Measurements from ENCODE around the gene SHC3.

The SHC3 gene

DNA sequence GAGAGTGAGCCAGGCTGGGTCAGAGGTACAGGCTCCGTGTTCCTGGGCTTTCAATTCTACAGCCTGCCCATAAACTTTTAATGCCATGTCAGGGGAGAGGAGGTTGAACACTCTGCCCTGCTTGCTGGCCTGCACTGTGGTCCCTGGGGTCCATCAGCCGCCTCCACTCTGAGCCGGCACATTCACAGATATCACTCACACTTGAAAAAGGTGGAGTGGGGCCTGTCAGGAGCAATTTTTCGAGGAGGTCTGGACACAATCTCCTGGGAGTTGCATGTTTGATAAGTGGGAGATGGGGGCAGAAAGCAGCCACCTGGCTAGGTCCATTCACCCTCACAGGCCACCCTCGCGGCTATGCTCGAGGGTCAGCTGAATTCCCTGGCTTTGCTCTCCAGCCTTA, 164.5 kb downstream of the SHC3 start:
- Histone ChIP-seq H3K27ac (ENCODE audit: low read length) (no peak overlapping the region), H3K27me3 (ENCODE audit: control insufficient read depth, insufficient read depth, low read length) (no peaks in the 10 kb centered on the region), H3K4me1 (ENCODE audit: control insufficient read depth, insufficient read depth, low read length) (no peaks in the 10 kb centered on the region), H3K36me3 (ENCODE audit: control insufficient read depth, insufficient read depth, low read length) (no peaks in the 10 kb centered on the region), H3K9me3 (ENCODE audit: control insufficient read depth, insufficient read depth, low read length) (no peaks in the 10 kb centered on the region), H3K4me3 (ENCODE audit: low read length) (no peak overlapping the region)
- no CpG with 5 or more reads among the region's 7 CpGs for WGBS (ENCODE audit: insufficient coverage, insufficient read length)
- DNase-seq (ENCODE audit: low read depth, low spot score) = no peak

DNA sequence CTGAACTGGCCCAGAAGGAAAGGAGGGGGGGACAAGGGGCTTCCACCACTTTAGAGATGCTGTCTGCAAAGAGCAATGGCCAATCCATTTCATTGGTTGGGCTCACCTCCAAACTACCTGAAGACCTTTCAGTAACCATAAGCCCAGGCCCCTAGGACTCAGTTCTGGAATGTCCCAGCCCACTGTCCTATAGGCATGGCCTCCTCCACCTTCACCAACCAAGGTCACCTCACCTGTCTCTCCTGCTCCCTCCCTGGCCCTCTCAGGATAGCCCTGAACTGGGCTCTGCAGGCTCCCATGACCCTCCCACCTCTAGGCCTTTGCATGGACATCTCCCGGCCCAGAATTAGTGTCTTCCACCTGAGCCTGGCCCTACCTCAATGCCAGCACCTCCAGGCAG, 165.0 kb downstream of the SHC3 start:
- Histone ChIP-seq H3K9me3 (ENCODE audit: control insufficient read depth, insufficient read depth, low read length) (no peaks in the 10 kb centered on the region), H3K27ac (ENCODE audit: low read length) (no peak overlapping the region), H3K4me3 (ENCODE audit: low read length) (no peak overlapping the region), H3K36me3 (ENCODE audit: control insufficient read depth, insufficient read depth, low read length) (no peaks in the 10 kb centered on the region), H3K27me3 (ENCODE audit: control insufficient read depth, insufficient read depth, low read length) (no peaks in the 10 kb centered on the region), H3K4me1 (ENCODE audit: control insufficient read depth, insufficient read depth, low read length) (no peaks in the 10 kb centered on the region)
- WGBS (ENCODE audit: insufficient coverage, insufficient read length) = no CpG with 5 or more reads among the region's 1 CpG
- no peak for DNase-seq (ENCODE audit: low read depth, low spot score)

DNA sequence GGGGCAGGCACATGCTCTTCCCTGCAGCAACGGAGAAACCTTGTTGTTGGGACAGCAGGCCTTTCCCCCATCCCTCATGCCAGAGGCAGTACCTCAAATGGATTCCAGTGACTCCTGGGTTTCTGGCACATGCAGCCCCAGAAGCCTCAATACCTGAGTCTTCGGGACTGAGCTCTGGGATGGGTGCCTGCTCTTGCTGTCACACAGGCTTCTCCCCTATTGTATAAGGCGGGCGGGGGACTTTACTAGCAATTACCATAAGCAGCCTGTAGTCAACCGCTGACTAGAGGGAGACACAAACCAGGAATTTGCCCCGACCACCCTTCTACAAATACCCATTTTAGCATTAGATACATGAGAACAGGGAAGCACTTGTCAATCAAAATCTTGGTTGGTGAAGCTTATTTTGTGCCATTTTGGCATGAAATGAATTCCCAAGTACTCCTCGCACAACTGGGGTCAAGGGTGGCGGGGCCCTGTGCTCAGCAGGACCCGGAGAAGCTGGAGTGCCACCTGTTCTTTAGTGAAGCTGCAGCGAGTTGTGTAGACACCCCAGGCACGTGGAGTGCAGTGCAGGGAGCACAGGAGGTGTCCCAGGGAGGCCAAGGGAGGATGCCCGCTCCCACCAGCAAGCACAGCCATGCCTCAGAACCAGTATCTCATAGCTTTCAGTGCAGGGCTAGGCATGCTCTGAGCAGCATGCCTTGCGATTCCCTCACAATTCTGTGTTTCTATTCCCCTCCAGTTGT, 166.2 kb downstream of the SHC3 start:
- DNase-seq (ENCODE audit: low read depth, low spot score) = no peak
- whole genome bisulfite sequencing (ENCODE audit: insufficient coverage, insufficient read length) = no CpG with 5 or more reads among the region's 13 CpGs
- no peaks in the 10 kb centered on the region for H3K9me3 ChIP-seq (ENCODE audit: control insufficient read depth, insufficient read depth, low read length)

DNA sequence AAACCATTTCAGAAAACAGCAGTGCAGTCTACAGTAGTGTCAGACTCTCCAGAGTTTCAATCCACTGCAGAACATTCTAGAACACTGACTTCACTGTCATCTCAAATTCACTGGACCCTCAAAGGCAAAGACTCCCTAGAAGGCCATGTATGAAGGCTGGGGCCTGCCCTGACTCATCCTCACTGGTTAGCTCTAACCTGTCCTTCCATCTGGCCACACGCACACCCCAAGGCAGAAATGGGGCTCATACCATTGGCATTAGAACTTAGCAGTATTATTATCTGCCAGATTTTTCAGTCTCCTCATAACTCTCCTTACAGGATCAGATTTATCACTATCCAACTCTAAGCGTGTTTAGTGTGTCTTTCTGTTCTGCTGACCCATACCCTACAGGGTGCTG, 166.9 kb downstream of the SHC3 start:
- no peaks in the 10 kb centered on the region for H3K27me3 ChIP-seq (ENCODE audit: control insufficient read depth, insufficient read depth, low read length)
- H3K27ac ChIP-seq (ENCODE audit: low read length) = no peak overlapping the region
- no peak overlapping the region for H3K4me3 ChIP-seq (ENCODE audit: low read length)
- H3K9me3 ChIP-seq (ENCODE audit: control insufficient read depth, insufficient read depth, low read length) = no peaks in the 10 kb centered on the region
- no peak for DNase-seq (ENCODE audit: low read depth, low spot score)
- WGBS (ENCODE audit: insufficient coverage, insufficient read length) = no CpG with 5 or more reads among the region's 2 CpGs
- H3K4me1 ChIP-seq (ENCODE audit: control insufficient read depth, insufficient read depth, low read length) = 0 out of 2 replicates have a peak, but pooled peaks cover 1% of the 10 kb centered on the region
- H3K36me3 ChIP-seq (ENCODE audit: control insufficient read depth, insufficient read depth, low read length) = no peaks in the 10 kb centered on the region

More for the DNA sequence above, 166.2 kb downstream of the SHC3 start:
- Histone ChIP-seq H3K4me1 (ENCODE audit: control insufficient read depth, insufficient read depth, low read length) (0 out of 2 replicates have a peak, but pooled peaks cover 1% of the 10 kb centered on the region), H3K4me3 (ENCODE audit: low read length) (no peak overlapping the region), H3K27me3 (ENCODE audit: control insufficient read depth, insufficient read depth, low read length) (no peaks in the 10 kb centered on the region), H3K36me3 (ENCODE audit: control insufficient read depth, insufficient read depth, low read length) (no peaks in the 10 kb centered on the region), H3K27ac (ENCODE audit: low read length) (no peak overlapping the region)

DNA sequence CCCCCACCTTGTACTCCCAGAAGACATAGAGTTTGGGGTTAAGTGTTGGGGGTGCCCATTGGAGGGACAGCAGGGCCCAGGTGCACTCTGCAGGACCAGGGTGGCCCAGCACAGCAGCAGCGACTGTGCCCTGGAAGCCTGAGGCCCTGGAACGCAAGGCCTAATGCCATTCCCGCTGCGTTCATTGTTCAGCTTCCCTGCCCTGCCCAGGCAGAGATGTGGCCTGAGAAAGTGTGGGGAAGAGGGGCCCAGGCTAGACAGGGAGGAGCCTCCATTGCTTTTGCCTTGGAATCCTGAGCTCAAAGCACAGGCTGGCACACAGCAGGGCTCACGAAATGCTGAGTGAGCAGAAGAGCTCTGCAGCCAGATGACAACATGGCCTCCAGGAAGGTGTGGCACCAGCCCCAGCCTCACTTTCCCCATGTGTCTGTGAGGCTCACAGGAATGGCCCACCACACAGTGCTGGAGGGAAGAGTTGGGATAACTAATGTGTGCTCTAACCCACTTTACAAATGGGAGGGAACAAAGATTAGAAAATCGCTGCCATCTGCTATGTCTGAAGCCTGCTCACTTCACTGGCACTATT, 168.0 kb downstream of the SHC3 start:
- no peaks in the 10 kb centered on the region for H3K9me3 ChIP-seq (ENCODE audit: control insufficient read depth, insufficient read depth, low read length)
- DNase-seq (ENCODE audit: low read depth, low spot score) = no peak
- no CpG with 5 or more reads among the region's 6 CpGs for WGBS (ENCODE audit: insufficient coverage, insufficient read length)

DNA sequence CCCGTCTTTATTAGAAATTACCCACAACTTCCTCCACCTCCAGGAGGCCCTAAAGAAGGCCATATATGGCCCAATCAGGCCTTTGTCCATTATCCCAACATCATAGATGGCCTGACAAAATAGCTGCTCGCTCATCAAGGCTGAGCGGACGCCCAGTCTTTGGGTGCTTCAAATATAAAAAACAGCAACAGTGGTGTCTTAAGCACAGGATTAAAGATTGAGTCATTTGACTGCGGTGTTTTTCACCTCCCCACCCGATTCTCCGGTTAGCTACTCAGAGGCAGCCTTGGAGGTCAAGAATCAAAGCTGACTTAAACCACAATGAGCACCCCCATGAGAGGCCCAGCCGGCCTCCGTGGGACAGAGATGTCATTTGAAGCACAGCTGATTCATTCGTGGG, 168.6 kb downstream of the SHC3 start:
- no peak overlapping the region for H3K27ac ChIP-seq (ENCODE audit: low read length)
- DNase-seq (ENCODE audit: low read depth, low spot score) = no peak
- H3K4me1 ChIP-seq (ENCODE audit: control insufficient read depth, insufficient read depth, low read length) = 0 out of 2 replicates have a peak, but pooled peaks cover 1% of the 10 kb centered on the region
- H3K4me3 ChIP-seq (ENCODE audit: low read length) = no peak overlapping the region
- H3K27me3 ChIP-seq (ENCODE audit: control insufficient read depth, insufficient read depth, low read length) = no peaks in the 10 kb centered on the region
- no CpG with 5 or more reads among the region's 10 CpGs for WGBS (ENCODE audit: insufficient coverage, insufficient read length)
- H3K36me3 ChIP-seq (ENCODE audit: control insufficient read depth, insufficient read depth, low read length) = no peaks in the 10 kb centered on the region
- no peaks in the 10 kb centered on the region for H3K9me3 ChIP-seq (ENCODE audit: control insufficient read depth, insufficient read depth, low read length)

More for the DNA sequence above, 168.0 kb downstream of the SHC3 start:
- Histone ChIP-seq H3K36me3 (ENCODE audit: control insufficient read depth, insufficient read depth, low read length) (no peaks in the 10 kb centered on the region), H3K4me1 (ENCODE audit: control insufficient read depth, insufficient read depth, low read length) (0 out of 2 replicates have a peak, but pooled peaks cover 1% of the 10 kb centered on the region), H3K4me3 (ENCODE audit: low read length) (no peak overlapping the region), H3K27me3 (ENCODE audit: control insufficient read depth, insufficient read depth, low read length) (no peaks in the 10 kb centered on the region), H3K27ac (ENCODE audit: low read length) (no peak overlapping the region)

DNA sequence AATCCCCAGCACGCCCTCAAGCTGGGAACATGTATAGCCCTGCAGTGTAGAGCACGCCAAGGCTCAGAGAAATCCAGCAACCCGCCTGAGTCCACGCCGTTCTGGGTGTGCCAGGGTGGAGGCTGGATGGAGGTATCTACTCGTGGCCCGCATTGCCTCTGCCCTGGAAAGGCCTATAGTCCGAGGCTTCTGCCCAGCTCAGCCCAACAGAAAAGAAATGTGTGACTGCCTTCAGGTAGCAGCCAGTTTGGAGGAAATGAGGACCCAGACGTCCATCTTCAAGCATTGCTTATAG, 169.1 kb downstream of the SHC3 start:
- H3K4me1 ChIP-seq (ENCODE audit: control insufficient read depth, insufficient read depth, low read length) = 0 out of 2 replicates have a peak, but pooled peaks cover 1% of the 10 kb centered on the region
- H3K4me3 ChIP-seq (ENCODE audit: low read length) = no peak overlapping the region
- H3K27ac ChIP-seq (ENCODE audit: low read length) = no peak overlapping the region
- H3K27me3 ChIP-seq (ENCODE audit: control insufficient read depth, insufficient read depth, low read length) = no peaks in the 10 kb centered on the region
- no peak for DNase-seq (ENCODE audit: low read depth, low spot score)
- H3K9me3 ChIP-seq (ENCODE audit: control insufficient read depth, insufficient read depth, low read length) = no peaks in the 10 kb centered on the region
- H3K36me3 ChIP-seq (ENCODE audit: control insufficient read depth, insufficient read depth, low read length) = no peaks in the 10 kb centered on the region
- WGBS (ENCODE audit: insufficient coverage, insufficient read length) = no CpG with 5 or more reads among the region's 9 CpGs

DNA sequence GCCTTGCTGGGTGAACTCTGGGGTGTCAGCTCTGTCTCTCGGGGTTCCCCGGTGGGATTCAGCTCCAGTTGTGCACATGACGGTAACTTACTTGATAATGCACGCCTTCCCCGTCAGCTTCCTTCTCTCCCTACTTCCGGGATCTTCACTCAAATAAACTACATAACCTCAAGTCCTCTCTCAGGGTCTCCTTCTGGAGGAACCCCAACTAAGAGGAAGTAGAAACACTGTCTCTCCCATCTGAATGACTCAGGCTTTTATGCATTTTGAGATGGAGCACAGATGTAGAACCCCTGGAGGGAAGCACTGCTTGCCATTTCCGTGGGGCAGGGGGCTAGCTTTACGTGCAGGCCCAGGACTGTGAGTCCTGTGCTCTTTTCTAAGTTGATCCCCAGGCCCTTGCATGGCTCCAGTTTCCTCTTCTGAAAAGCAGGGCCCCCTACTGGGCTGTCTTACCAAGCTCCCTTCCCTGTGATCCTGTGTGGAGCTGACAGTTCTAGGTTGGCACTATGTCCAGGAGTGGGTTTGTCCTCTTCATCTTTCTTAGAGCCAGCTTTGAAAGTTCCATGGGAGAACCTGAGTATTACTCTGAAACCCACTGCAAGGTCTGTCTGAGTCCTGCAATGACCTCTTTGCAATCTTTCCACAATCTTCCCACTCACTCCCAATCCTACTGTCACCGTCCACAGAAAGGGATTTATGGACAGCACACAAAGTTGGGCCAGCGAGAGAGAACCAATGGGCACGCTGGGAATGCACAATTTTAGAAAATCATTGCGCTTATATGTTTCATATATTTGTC, 169.7 kb downstream of the SHC3 start:
- H3K4me3 ChIP-seq (ENCODE audit: low read length) = no peak overlapping the region
- no peak for DNase-seq (ENCODE audit: low read depth, low spot score)
- H3K9me3 ChIP-seq (ENCODE audit: control insufficient read depth, insufficient read depth, low read length) = no peaks in the 10 kb centered on the region
- 0 out of 2 replicates have a peak, but pooled peaks cover 1% of the 10 kb centered on the region for H3K4me1 ChIP-seq (ENCODE audit: control insufficient read depth, insufficient read depth, low read length)
- WGBS (ENCODE audit: insufficient coverage, insufficient read length) = no CpG with 5 or more reads among the region's 12 CpGs
- H3K27ac ChIP-seq (ENCODE audit: low read length) = no peak overlapping the region
- no peaks in the 10 kb centered on the region for H3K27me3 ChIP-seq (ENCODE audit: control insufficient read depth, insufficient read depth, low read length)
- no peaks in the 10 kb centered on the region for H3K36me3 ChIP-seq (ENCODE audit: control insufficient read depth, insufficient read depth, low read length)

DNA sequence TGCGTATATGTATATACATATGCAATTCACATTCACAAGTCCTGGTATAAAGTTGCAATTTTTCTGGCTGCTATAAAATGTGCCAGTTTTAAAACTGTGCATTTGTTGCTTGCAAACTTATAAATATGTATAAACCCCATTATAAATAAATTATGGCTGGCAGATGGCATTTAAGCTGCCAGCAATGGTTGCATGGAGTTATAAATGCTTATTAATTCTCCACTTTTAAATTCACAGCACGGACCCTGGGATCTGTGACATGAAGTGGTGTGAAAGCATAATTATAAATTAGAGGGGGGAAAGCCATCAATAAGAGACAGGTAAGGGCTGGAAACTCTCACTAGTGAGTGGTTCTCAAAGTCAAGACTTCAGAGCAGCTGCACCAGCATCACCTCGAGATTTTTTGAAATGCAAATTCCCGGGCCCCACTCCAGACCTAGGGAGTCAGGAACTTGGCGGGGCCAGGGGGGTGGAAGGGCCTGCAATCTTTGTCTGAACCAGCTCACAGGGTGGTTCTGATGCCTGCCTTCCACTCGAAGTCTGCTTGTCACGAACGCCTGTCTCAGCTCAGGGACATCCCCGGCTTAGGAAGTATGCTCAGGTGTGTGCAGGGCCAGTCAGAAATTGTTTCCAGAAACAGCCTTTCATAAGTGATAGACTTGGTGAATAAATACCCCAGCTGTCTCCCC, 170.4 kb downstream of the SHC3 start:
- Histone ChIP-seq H3K27me3 (ENCODE audit: control insufficient read depth, insufficient read depth, low read length) (no peaks in the 10 kb centered on the region), H3K4me3 (ENCODE audit: low read length) (no peak overlapping the region), H3K4me1 (ENCODE audit: control insufficient read depth, insufficient read depth, low read length) (0 out of 2 replicates have a peak, but pooled peaks cover 1% of the 10 kb centered on the region), H3K27ac (ENCODE audit: low read length) (no peak overlapping the region), H3K36me3 (ENCODE audit: control insufficient read depth, insufficient read depth, low read length) (no peaks in the 10 kb centered on the region), H3K9me3 (ENCODE audit: control insufficient read depth, insufficient read depth, low read length) (no peaks in the 10 kb centered on the region)
- WGBS (ENCODE audit: insufficient coverage, insufficient read length) = no CpG with 5 or more reads among the region's 9 CpGs
- DNase-seq (ENCODE audit: low read depth, low spot score) = no peak

Measured in iPS DF 6.9 (cell line).